GM18519 (cell line): ENCODE data around the gene AK4.
A peak's percentile ranks its signal among the peaks of the same experiment; 100 is the strongest.

Experiments used
- ATAC-seq: cut with Tn5 transposase; IDR thresholded peaks from one replicate; pipeline ENCODE4 v1.9.1; 2021; ENCODE audit warnings: mild to moderate bottlenecking, moderate library complexity; ENCODE audit not compliant: unreplicated experiment, low FRiP score

The AK4 gene

DNA sequence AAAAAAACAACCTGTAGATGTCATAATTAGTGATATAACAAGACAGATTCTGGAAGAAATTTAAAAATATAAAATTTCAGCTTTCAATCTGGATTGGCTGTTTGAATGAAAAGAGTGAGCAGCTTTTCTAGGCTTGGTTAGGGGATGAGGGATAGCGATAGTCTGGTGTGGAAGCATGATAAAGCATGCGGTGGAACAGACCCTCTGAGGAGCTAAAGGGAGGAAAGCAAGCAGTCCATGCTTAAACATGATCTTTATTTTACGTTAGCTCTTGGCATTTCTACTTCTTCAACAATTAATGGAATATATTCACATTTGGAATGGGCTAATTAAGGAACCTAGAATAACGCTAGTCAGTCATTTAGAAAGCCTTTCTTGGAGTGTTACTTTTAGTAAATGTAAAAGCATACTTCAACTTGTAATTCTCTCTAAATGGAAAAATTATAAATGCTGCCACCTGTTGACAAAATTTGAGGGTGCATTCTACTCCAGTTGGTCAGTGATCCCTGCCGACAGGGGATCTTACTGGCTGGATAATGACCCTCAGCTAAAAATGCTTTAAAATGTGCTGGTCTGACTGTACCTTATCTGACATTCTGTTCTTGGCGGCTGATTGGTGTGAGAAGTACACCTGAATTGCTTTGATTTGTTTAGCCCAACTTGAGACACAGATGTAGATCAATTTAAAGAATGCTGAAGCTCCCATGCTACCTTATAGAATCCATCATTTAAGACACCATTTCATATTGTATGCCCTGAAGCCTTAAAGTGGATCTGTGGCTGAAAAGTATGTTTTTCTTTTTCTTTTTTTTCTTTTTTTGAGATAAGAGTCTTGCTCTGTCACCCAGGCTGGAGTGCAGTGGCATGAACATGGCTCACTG is 61.2 kb downstream of the AK4 start:
- peak; percentile 53 for ATAC-seq

DNA sequence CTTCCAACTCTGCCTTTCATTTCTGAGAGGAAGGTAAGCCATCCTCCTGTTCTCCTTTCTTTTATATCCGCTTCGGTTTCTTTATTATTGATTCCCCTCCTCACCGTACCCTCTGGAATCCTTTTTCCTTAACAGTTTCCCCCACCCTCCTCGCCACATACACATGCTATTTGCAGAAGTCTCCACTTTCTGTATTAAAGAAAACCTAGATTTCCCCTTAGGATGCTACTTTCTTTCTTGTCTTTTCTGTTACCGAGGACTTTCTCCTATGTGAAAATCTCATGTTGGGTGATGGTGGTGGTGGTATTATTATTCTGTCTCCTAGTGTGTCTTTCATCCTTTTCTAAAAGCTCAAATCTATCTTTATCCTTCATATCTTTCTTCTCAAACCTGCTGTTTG is 62.3 kb downstream of the AK4 start:
- no peak for ATAC-seq

DNA sequence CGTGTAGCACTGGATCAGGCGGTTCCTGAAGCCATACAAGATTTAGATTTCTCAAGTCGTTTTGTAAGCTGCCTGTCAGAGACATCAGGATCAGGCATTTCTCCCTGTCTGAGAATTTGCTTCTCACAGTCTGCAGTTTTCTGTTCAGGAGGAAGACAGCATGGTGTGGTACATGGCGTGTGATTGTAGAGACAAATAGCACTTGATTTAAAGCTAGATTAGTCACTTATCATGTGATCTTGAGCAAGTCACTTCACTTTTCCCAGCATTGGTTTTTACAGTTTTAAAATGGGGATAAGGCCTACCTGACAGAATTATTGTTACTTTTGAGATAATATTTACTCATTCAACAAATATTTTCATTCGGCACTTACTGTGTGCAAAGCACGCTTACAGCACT is 63.3 kb downstream of the AK4 start:
- ATAC-seq, result no peak

DNA sequence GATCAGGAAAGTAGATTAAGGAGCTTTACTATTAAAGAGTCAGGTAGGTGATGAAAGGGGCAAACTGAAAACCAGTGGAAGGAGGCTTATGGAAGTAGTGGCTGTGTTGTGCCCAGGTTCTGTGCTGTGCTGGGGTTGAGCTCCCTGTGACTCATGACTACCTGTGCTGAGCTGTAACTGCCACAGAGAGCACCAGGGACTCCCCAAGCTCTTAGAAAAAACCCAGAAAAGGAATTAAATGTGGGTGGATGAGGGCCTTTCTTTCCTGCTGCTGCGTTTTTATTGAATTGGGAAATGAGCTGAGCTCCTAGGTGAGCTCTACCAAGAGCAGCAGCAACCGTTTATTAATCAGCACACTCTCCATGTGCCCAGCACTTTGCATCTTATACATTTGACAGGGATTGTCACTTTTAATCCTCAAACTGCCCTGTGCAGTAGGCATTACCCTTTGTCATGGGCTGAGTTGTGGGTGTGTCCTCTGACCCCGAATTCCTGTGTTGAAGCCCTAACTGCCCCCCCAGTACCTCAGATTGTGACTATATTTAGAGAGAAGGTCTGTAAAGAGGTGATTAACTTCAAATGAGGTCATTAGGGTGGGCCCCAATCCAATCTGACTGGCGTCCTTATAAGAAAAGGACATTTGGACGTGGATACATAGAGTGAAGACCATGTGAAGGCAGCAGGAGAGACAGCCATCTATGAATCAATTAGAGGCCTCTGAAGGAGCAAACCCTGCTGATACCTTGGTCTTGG is 65.4 kb downstream of the AK4 start:
- ATAC-seq, result no peak

DNA sequence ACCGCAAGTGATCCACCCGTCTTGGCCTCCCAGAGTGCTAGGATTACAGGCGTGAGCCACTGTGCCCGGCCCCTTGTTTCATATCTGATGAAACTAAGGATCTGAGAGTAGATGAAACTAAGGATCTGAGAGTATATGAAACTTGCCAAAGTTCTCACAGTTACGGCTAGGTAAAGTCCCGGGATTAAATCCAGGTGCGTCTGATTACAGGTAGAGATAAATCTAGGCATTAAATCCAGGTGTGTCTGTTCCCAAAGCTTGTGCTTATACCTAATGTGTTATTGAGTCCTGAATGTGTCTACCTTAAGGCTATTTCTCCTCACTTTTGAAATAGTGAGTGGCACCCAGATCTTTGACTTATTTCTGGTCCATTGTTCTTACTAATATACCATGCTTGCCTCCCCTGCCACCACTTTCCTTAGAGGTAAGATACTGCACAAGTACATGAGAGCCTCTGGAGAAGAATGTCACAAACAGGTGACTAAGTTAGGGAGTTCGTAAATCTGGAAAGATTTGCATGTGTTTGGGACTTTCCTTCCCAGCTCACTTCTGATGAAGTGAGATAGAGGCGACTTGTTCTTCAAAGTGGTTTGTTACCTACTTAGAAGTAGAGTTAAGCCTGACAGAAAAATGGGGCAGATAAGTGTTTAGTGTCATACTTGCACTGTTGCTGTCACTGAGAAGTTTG is 66.5 kb downstream of the AK4 start:
- ATAC-seq, result no peak

DNA sequence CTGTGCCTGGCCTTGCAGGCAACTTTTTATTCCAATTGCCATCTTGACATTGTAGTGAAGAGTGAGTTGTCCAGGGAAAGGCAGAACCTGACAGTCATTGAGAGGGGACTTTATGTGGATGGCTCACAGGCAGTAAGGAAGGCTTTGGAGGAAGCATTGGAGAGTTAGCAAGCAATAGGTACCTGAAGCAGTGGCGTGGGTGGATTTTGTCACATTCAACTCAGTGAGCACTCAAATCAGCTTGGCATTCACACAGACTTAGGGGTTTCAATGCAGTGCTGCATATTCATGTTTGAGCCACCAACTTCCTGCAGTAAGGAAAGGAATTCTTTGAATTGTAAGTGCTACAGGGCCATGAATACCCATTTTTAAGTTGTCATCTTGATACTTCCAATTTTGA is 69.0 kb downstream of the AK4 start:
- ATAC-seq, result no peak

DNA sequence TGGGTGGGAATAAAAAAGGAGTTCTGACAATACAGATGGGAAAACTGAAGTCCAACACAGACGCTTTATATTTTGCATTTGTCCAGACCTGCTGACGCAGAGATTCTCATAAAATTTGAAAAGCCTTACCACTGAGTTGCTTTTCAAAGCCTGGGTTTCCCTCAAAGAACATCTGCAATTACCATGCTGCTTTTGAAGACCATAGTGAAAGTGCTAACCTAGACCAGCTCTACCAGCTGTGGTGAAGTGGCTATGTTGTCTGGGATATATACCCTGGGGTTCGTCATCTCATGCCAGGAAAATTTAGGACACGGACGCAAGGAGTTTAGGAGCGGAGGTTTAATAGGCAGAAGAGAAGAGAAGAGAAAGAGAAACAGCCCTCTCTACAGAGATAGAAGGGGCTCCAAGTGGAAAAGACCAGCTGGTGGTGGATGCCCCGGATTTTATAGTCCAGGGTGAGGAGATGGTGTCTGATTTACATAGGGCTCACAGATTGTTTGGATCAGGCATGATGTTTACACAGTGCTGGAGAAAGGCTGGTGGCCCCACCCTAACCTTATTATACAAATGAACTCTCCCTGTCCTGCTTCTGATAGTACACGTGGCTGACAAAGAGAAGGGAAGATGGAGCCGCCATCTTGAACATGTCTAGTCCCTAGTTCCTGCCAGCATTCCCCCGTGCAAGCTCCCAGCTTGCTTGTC is 73.8 kb downstream of the AK4 start:
- no peak for ATAC-seq

DNA sequence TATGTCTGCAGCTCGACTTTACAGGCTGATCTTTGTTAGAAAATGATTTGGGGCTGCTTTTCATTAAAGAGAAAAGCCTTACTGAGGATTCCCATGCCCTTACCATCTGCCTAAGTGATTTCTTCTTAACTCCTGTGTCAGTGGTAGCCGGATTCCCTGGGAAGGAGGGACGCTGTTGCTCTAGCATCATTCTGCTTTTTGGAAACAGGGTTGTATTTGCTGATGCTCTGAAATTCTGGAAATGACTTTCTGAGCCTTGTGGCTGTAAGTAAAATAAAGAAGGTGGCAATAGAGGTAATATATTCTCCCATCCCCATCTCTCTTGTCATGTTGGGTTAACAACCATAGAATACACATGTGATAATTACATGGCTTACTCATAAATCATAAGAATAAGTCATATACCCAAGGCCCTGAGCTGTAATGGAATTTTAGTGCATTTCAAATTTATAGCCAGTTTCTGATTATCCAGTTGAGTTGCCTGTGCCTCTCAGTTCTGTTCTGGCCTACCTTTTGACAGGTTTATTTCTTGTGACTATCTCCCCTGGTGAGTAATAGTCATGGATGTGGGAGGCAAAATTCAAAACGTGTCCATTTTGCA is 74.4 kb downstream of the AK4 start:
- ATAC-seq, result no peak

GRCh38 chr1:65224681-65225091 is 76.7 kb downstream of the AK4 start:
- ATAC-seq, result no peak

GRCh38 chr1:65225179-65225578 is 77.2 kb downstream of the AK4 start:
- ATAC-seq, result no peak

DNA sequence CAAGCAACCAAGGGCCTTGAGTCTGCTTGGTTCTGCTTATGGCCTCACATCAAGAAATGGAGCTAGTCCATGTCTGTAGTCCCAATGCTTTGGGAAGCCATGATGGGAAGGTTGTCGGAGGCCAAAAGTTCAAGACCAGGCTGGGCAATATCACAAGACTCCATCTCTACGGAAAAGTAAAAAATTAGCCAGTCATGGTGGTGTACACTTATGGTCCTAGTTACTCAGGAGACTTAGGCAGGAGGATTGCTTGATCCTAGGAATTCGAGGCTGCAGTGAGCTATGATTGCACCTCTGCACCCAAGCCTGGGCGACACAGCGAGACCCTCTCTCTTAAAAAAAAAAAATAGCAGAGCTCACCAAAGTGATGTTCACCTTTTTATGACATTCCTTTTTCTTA is 81.2 kb downstream of the AK4 start:
- ATAC-seq, result no peak

- ATAC-seq, result no peak
These were observed 81.8 kb downstream of the AK4 start for GRCh38 chr1:65229754-65230339.

GRCh38 chr1:65230731-65231481 is 82.9 kb downstream of the AK4 start:
- peak; percentile 77 for ATAC-seq

DNA sequence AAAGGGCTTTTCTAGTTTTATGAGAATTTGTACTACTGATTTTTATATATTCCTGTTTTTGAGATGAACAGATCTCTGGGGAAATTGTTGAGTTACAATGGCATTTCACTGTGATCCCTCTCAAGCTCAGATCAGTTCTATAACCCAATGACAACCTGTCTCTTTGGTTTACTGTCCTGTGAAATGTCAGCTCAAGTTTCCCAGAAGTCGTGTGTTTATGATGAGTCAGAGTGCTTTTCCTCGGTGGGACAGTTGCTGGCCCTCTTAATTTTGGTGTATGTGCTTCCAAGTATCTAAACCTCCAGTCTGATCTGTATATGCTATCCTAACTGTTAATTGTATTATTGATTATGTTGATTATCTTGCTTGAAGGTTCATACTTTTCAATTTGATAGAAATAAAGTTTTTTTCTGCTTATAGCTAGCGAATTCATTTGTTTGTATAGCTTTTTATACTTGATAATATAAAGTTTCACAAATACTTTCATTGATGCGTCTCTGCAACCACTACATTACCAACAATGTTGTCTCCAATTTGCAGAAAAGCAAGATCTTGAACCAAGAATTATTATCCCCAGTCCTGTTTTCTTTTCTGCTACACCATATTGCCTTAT is 83.8 kb downstream of the AK4 start:
- no peak for ATAC-seq

DNA sequence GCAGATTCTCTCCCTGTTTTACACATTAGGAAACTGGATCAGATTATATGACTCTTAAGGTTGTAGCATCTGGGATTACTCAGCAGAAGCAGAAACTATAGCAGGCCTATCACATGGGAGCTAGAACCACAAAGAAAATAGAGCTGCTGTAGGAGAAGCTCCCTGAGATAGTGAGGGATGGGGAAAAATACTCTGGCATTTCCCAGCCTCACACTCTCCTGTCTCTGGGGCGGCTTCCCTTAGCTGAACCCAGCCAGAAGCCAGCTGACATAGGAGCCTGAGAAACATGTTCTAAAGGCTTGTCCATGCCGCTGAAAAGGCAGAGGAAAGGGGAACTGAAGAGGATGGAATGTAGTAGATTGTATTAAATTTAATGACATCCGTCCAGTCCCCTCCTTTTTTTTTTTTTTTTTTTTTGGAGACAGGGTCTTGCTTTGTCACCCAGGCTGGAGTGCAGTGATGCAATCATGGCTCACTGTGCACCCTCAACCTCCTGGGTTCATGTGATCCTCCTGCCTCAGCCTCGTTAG is 84.5 kb downstream of the AK4 start:
- no peak for ATAC-seq

- no peak for ATAC-seq
These were observed 85.8 kb downstream of the AK4 start for GRCh38 chr1:65233782-65234181.

DNA sequence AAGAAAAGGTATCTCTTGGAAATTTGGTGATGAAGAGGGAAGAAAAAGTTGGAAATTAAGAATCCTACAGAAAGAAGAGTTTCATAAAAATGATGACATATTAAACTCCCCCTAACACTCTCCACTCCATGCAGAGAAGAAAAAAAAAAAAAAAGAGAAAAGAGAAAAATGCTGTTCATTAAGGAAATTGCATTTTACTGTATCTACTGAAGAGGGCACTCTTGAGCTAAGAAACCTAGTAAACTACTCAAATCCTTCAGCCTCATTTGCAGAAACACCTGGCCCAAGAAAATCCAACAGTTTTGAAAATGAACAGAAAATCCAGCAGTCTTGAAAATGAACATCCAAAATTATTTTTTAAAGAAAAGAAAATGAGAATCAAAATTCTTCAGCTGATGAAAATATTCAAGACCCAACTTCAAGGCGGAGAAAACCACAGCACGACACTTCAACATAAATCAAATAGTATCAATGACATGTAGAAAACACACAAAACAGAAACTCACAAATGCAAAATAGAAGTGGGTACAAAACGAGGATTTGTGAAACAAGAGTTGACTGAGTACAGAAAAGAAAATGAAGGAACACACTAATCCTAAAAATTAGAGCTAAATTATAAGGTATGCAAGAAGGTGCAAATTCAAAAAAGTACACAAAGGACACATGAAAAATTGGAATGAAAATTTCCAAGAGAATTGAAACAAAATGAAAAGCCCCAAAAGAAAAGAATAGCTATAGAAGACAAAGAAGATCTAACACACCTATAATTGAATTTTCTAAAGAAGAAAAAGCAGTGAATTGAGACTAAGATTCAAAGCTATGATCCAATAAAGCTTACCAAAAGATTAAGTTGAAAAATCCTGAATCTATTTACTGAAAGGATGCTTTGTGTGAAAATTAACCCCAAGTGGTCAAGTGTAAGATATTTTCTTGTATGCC is 88.1 kb downstream of the AK4 start:
- no peak for ATAC-seq
